ENCODE data around the gene RPUSD3.
A peak's percentile ranks its signal among the peaks of the same experiment; 100 is the strongest.
"Not testable (repeated sequence)": the region's sequence is repeated elsewhere in the genome, so short reads cannot be mapped to it uniquely, and the experiment has no call there.

Gene RPUSD3, protein sequence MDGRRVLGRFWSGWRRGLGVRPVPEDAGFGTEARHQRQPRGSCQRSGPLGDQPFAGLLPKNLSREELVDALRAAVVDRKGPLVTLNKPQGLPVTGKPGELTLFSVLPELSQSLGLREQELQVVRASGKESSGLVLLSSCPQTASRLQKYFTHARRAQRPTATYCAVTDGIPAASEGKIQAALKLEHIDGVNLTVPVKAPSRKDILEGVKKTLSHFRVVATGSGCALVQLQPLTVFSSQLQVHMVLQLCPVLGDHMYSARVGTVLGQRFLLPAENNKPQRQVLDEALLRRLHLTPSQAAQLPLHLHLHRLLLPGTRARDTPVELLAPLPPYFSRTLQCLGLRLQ

DNA sequence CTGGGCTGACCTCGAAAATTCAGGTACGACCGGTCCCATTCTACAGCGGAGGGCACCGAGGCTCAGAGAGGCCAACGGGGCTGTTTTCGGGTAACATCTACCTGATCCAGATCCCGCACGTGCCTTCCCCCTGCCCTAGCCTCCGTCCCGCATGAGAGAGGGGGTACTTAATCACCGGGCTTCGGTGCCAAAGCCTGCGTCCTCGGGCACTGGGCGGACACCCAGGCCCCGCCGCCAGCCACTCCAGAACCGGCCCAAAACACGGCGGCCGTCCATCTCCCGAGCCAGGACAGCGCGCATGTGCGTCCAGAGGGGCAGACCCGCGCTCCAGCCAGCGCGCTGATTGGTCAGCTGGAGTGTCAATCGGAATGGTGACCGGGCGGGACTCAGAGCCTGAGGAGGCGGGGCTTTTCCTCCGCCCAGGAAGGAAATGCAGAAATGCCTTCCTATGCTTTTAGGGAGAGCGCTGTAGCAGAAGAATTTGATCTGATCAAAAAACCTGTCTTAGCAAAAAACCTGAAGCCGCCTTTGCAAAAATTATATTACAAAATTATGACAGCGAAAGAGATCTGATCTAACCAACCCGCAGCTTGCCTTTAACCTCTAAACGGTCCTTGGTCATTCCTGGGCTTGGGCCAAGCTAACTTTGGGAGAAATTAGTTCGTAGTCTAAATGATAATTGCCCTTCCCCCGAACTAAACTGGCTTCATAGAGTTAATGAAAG, at the start of gene RPUSD3:
Gene RPUSD3, minus strand, starts transcription at position 294 of the 724 bp plus-strand sequence. Its CDS starts 18 bp downstream, at position 276.
- peak; percentile 99 for DNase-seq

DNA sequence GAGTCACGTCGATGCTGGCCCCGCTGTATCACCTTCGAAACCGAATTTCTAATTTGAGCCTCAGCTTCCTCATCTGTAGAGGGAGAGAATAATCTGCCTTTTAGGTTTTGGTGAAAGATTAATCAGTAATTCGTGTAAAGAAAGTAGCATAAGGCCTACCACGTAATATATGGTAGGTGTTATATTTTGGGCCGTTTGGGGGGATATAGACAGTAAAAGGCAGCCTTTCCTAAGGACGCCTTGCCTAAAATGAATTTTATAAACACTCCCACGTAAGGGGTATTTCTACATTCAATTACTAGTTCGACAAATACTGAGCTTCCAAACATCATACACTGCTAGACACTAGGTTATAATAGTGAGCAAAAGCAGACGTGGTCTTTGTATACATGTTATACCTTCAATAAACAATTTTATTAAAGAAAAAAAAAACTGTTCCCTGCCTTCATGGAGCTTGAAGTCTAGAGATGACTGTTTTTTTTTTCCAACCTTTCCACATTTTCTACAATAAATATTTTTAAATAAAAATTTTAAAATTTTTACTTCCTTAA, 47.3 kb upstream of the RPUSD3 start:
- no peak for DNase-seq

DNA sequence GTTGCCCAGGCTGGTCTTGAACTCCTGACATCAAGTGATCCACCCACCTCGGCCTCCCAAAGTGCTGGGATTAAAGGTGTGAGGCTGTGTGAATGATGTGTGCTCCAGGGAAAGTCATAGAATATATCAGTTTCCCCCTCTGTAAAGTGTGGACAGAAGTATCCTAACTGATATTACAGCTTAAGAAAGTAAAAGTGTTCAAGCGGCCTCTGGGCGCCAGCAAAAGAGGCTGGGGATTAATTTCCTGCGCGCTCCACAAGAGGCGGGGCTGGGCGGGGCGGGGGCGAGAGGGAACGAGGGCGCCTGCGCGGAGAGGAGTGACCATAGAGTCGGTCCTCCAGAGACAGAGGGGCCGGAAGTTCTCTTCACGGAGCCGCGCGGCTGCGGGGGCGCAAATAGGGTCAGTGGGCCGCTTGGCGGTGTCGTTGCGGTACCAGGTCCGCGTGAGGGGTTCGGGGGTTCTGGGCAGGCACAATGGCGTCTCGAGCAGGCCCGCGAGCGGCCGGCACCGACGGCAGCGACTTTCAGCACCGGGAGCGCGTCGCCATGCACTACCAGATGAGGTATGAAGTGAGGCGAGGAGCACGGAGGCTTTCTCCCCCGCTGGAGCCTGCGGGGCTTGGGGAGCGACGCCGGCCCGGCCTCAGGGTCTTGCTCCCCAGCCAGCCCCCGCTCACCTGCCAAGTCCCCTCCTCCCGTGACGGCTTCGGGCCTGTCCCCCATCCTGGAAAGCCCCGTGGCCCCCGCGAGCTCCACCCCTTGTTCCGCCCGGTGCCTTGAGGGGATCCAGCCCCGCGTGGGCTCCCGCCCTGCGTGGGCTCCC, 46.7 kb upstream of the RPUSD3 start, which contains the start of gene JAGN1:
Gene JAGN1, plus strand, starts transcription at position 362 of the 823 bp plus-strand sequence. Its CDS starts 113 bp downstream, at position 475.
- DNase-seq, result peak; percentile 97

- no peak for DNase-seq
Measured at GRCh38 chr3:9889405-9889804, 45.6 kb upstream of the RPUSD3 start.

DNA sequence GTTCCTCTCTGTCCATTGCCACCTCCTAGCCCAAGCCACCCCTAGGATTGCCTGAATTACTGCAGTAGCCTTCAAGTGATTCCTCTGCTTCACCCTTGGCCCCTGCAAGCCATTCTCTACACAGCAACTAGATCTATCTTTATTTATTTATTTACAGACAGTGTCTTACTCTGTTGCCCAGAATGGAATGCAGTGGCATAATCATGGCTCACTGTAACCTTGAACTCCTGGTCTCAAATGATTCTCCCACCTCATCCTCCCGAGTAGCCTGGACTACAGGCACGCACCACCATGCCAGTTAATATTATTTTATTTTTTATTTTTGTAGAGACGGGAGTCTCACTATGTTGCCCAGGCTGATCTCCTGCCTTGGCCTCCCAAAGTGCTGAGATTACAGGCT, 44.7 kb upstream of the RPUSD3 start:
- DNase-seq, result no peak

- DNase-seq, result no peak
Measured at GRCh38 chr3:9887480-9887879, 43.7 kb upstream of the RPUSD3 start.

DNA sequence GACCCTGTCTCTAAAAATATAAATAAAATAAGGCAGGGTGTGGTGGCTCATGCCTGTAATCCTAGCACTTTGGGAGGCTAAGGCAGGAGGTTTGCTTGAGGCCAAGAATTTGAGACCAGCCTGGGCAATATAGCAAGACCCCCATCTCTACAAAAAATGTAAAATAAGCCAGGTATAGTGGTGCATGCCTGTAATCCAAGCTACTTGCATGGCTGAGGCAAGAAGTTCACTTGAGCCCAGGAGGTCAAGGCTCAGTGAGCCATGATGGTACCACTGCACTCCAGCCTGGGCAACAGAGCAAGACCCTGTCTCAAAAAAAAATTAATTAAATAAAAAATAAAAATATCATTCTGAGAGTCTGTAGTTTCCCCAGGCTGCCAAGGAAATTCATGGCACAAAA, 42.5 kb upstream of the RPUSD3 start:
- no peak for DNase-seq

GRCh38 chr3:9884555-9885165, 40.9 kb upstream of the RPUSD3 start:
- DNase-seq, result no peak

GRCh38 chr3:9883706-9884554, 40.1 kb upstream of the RPUSD3 start:
- DNase-seq, result no peak

DNA sequence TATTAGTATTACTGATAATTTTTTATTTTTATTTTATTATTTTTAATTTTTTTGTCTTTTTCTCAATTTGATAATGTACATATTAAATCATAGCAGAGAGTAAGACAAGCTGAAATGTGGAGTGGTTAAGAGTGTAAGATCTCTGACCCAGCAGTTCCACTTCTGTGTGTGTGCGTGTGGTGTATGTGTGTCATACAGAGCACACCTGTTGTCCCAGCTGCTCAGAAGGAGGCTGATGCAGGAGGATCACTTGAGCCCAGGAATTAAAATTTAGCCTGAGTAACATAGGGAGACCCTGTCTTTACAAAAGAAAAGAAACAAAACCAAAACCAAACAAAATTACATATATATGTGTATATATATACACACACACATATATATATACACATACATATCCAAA, 37.6 kb upstream of the RPUSD3 start:
- no peak for DNase-seq

DNA sequence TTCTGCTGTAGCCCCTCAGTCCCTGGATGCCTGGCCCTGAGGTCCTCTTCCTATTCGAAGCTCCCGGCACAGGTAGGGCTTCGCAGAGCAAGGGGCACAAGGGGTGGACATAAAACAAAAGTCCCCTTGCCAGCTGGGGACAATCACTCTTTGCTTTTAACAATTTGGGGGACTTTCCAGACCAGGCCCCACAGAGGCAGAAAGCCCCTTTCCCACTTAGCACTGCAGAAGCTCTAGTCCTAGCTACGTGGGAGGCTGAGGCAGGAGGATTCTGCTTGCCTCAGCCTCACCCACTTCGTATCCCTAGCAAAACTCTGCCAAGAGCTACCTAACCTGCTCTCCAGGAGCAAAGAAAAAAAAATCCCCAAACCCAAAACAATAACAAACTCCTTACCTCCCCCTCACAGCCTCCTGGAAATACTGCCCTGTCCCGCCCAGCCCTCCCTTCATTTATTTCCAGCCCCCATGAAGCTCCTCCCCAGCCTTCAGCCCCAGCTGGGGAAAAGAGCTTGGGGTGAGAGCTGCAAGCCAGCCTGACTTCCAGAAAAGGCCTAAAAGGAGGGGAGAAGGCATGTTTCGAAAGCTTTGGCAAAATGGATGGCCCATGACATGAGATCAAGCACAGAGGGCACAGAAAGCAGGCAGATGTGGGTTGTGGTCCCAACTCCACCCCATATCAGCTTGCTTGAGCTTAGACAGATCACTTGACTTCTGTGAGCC, 36.2 kb upstream of the RPUSD3 start, which contains the start of gene CIDEC:
Gene CIDEC, minus strand, starts transcription at position 424 of the 720 bp plus-strand sequence. CDS start 1,767 bp downstream, outside the sequence.
- no peak for DNase-seq

DNA sequence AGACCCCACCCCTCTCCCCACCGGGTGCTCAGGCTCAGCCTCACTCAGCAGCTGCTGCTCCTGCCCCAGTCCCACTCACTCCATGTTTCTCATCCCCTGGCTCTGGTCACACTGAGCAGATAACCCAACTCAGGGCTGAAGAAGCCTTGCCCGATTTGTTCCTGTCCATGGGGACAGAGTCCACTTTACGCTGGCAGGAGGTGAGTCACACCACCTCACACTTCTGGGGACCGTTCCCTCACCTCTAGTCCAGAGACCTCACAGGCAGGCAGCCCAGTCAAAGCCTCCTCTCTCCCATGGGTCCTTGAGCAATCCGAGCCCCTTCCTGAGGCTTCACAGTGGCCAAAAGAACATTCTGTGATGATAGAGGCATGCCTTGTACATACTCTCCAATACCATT, 34.9 kb upstream of the RPUSD3 start:
- DNase-seq, result no peak

GRCh38 chr3:9876991-9877390, 33.2 kb upstream of the RPUSD3 start:
- no peak for DNase-seq

DNA sequence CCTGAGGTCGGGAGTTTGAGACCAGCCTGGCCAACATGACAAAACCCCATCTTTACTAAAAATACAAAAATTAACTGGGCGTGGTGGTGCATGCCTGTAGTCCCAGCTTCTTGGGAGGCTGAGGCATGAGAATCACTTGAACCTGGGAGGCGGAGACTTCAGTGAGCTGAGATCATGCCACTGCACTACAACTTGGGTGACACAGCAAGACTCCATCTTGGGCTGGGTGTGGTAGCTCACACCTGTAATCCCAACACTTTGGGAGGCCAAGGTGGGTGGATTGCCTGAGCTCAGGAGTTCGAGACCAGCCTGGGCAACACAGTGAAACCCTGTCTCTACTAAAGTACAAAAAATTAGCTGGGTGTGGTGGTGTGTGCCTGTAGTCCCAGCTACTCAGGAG, 32.4 kb upstream of the RPUSD3 start:
- DNase-seq, result not testable (repeated sequence)

DNA sequence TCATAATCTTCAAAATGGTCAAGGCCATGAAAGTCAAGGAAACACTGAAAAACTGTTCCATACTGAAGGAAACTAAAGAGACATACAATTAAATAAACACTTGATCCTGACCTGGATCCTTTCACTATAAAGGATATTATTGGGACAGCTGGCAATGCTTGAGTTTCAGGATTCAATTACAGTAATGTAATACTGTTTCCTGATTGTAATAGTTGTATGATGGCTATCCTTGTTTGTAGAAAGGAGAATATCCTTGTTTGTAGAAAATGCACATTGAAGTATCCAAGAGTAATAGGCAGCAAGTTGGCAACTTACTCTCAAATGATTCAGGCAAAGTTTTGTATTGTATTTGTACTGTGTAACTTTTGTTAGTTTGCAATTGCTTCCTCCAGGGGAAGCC, 31.6 kb upstream of the RPUSD3 start:
- DNase-seq, result no peak

DNA sequence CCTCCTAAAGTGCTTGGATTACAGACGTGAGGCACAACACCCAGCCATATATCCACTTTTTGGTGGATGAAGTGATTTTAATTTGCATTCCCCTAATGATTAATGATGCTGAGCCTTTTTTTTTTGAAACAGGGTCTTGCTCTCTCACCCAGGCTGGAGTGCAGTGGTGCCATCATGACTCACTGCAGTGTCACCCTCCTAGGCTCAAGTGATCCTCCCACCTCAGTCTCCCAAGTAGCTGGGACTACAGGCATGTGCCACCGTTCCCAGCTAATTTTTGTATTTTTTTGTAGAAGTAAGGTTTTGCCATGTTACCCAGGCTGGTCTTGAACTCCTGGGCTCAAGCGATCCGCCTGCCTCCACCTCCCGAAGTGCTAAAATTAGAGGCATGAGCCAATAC, 28.3 kb upstream of the RPUSD3 start:
- DNase-seq, result not testable (repeated sequence)

DNA sequence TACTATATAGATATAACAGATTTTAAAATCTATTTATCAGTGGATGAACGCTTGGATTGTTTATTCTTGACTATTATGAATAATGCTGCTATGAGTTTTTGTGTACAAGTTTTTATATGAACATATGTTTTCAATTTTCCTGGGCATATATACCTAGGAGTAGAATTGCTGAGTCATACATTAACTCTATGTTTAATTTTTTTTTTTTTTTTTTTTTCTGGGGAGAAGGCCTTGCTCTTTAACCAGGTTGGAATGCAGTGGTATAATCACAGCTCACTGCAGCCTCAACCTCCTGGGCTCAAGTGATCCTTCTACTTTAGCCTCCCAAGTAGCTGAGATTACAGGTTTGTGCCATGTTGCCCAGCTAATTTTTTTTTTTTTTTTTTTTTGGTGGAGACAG, 27.2 kb upstream of the RPUSD3 start:
- DNase-seq, result no peak

GRCh38 chr3:9869955-9870354, 26.1 kb upstream of the RPUSD3 start:
- DNase-seq, result no peak

- DNase-seq, result no peak
Measured at GRCh38 chr3:9867106-9867505, 23.3 kb upstream of the RPUSD3 start.

DNA sequence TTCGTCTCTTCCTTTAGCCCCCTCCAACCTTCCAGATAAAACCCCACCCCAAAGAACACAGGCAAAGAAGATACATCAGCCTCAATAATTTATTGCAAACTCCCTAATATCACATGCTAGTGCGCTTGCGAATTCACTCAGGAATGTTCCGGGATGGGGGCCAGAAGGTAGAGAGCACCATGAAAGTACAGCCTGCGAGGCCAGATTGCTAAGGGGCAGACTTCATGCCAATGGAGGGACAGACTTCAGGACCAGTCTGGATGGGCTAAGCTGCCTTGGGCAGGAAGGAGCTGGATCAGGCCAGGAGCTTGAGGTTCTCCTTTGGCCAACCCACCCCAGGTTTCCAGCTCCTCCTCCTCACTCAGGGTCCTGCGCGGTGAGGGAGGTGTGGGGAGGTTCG, 22.8 kb upstream of the RPUSD3 start:
- no peak for DNase-seq
